ENCODE measurements around the gene PRR5L.

The PRR5L gene

GRCh38 chr11:36328966-36329673 is 33.0 kb downstream of the PRR5L start:
- DNase-seq = no peak

- no peak for DNase-seq
Observed at GRCh38 chr11:36330411-36330810, 34.3 kb downstream of the PRR5L start.

- DNase-seq = no peak
Observed at GRCh38 chr11:36333468-36333867, 37.4 kb downstream of the PRR5L start.

- DNase-seq = no peak
Observed at GRCh38 chr11:36333897-36334296, 37.8 kb downstream of the PRR5L start.

GRCh38 chr11:36339888-36340287 is 43.8 kb downstream of the PRR5L start:
- DNase-seq = no peak

- DNase-seq = no peak
Observed at GRCh38 chr11:36340897-36341296, 44.8 kb downstream of the PRR5L start.

GRCh38 chr11:36341915-36342314 is 45.8 kb downstream of the PRR5L start:
- no peak for DNase-seq

GRCh38 chr11:36342327-36342726 is 46.2 kb downstream of the PRR5L start:
- no peak for DNase-seq

GRCh38 chr11:36343436-36343835 is 47.3 kb downstream of the PRR5L start:
- DNase-seq = no peak

- no peak for DNase-seq
Observed at GRCh38 chr11:36345084-36345511, 49.0 kb downstream of the PRR5L start.

- no peak for DNase-seq
Observed at GRCh38 chr11:36345535-36346141, 49.5 kb downstream of the PRR5L start.

- no peak for DNase-seq
Observed at GRCh38 chr11:36346562-36347383, 50.7 kb downstream of the PRR5L start.

GRCh38 chr11:36347384-36347906 is 51.4 kb downstream of the PRR5L start:
- no peak for DNase-seq

- DNase-seq = no peak
Observed at GRCh38 chr11:36349351-36350136, 53.5 kb downstream of the PRR5L start.

- DNase-seq = no peak
Observed at GRCh38 chr11:36350137-36350513, 54.0 kb downstream of the PRR5L start.

GRCh38 chr11:36352922-36353321 is 56.8 kb downstream of the PRR5L start:
- peak; percentile 60 for DNase-seq

- DNase-seq = no peak
Observed at GRCh38 chr11:36354221-36355003, 58.3 kb downstream of the PRR5L start.

GRCh38 chr11:36356201-36356600 is 60.1 kb downstream of the PRR5L start:
- DNase-seq = no peak

- DNase-seq = no peak
Observed at GRCh38 chr11:36357831-36358230, 61.7 kb downstream of the PRR5L start.

- no peak for DNase-seq
Observed at GRCh38 chr11:36358436-36358835, 62.3 kb downstream of the PRR5L start.

- no peak for DNase-seq
Observed at GRCh38 chr11:36360318-36360717, 64.2 kb downstream of the PRR5L start.
